Pulmonary artery endothelial cell (primary cell): ENCODE measurements around the gene NPM3. TPM values are rescaled to one million over a fixed set of nuclear protein-coding genes. Genes with fewer than 3 reads are reported as not detected.

ENCODE experiments used
- DNase-seq: peaks from one replicate; pipeline ENCODE4 v3.0.0-alpha.2; 2011; ENCODE audit warnings: low read depth, low spot score
- total RNA-seq: library from RNA; depleted of rRNA; stranded (reverse); fragments of >200 nt; gene quantifications from 2 replicates; pipeline ENCODE4 v1.2.3, GENCODE V29; 2014

The NPM3 gene
- total RNA-seq, 1 donor from 2014 or later = 168 TPM

GRCh38 chr10:101775273-101776160 is 7.7 kb downstream of the NPM3 start, which contains the start of gene FGF8:
Gene FGF8 (minus strand): TSS chr10:101776114. CDS start chr10:101775900, 214 bp downstream.
- no peak for DNase-seq

GRCh38 chr10:101774589-101775272 is 8.5 kb downstream of the NPM3 start:
- no peak for DNase-seq

- DNase-seq = no peak
Measured at GRCh38 chr10:101773923-101774588, 9.2 kb downstream of the NPM3 start.

GRCh38 chr10:101772895-101773761 is 10.1 kb downstream of the NPM3 start:
- no peak for DNase-seq

GRCh38 chr10:101772017-101772894 is 11.0 kb downstream of the NPM3 start:
- DNase-seq = no peak

- DNase-seq = no peak
Measured at GRCh38 chr10:101771380-101771779, 11.9 kb downstream of the NPM3 start.

GRCh38 chr10:101770331-101771215 is 12.7 kb downstream of the NPM3 start:
- no peak for DNase-seq

- DNase-seq = no peak
Measured at GRCh38 chr10:101769541-101770180, 13.6 kb downstream of the NPM3 start.

- no peak for DNase-seq
Measured at GRCh38 chr10:101768791-101769170, 14.5 kb downstream of the NPM3 start.

GRCh38 chr10:101767966-101768790 is 15.1 kb downstream of the NPM3 start:
- DNase-seq = no peak

GRCh38 chr10:101767600-101767945 is 15.7 kb downstream of the NPM3 start:
- DNase-seq = no peak

- DNase-seq = no peak
Measured at GRCh38 chr10:101766753-101767599, 16.3 kb downstream of the NPM3 start.

GRCh38 chr10:101766306-101766705 is 16.9 kb downstream of the NPM3 start:
- no peak for DNase-seq

GRCh38 chr10:101763141-101763846 is 20.0 kb downstream of the NPM3 start:
- DNase-seq = no peak

- DNase-seq = no peak
Measured at GRCh38 chr10:101762736-101763135, 20.5 kb downstream of the NPM3 start.

- DNase-seq = no peak
Measured at GRCh38 chr10:101761226-101761625, 22.0 kb downstream of the NPM3 start.
